ENCODE measurements around the gene CDK12.

The CDK12 gene

DNA sequence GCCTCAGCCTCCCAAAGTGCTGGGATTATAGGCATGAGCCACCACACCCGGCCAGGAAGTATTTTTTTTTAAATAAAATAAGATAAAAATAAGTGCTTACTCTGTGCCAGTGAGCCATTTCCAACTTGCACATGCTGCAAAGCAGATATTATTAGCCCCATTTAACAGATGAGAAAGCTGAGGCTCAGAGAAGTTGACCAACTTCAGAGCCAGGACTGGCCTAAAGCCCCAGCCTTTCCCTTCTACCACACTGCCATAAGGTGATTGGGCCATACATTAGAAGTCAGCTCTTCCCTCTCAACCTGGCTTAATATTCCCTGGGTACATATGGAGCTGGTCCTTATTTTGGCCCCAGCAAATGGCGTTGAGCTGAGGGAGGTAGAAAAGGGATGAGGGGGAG lies 121.4 kb downstream of the CDK12 start:
- DNase-seq (ENCODE audit: low spot score): no peak

Measured in HuH-7 (cell line).